ENCODE results near the gene MRPL2. TPM values are rescaled to one million over a fixed set of nuclear protein-coding genes. Genes with fewer than 3 reads are reported as not detected.

MRPL2 gene
- total RNA-seq, 1 donor from 2014 or later = 39.7 TPM

- Mint-ChIP-seq H3K4me3 (ENCODE audit: unreplicated experiment) (peak overlapping the region; percentile 29), H3K4me1 (ENCODE audit: unreplicated experiment) (peaks cover 16% of the 10 kb centered on the region), H3K9me3 (ENCODE audit: unreplicated experiment) (no peaks in the 10 kb centered on the region), H3K36me3 (ENCODE audit: low read depth, unreplicated experiment) (peaks cover 36% of the 10 kb centered on the region), H3K27ac (ENCODE audit: unreplicated experiment) (peak overlapping the region; percentile 70), H3K27me3 (ENCODE audit: unreplicated experiment) (peaks cover 6% of the 10 kb centered on the region)
- TF ChIP-seq CTCF (IDR thresholded peaks at IDR 0.05; ENCODE audit: unreplicated experiment) = no peak
- DNase-seq (ENCODE audit: low spot score) = no peak
Observed at GRCh38 chr6:43024436-43024835, 34.8 kb downstream of the MRPL2 start.

DNA sequence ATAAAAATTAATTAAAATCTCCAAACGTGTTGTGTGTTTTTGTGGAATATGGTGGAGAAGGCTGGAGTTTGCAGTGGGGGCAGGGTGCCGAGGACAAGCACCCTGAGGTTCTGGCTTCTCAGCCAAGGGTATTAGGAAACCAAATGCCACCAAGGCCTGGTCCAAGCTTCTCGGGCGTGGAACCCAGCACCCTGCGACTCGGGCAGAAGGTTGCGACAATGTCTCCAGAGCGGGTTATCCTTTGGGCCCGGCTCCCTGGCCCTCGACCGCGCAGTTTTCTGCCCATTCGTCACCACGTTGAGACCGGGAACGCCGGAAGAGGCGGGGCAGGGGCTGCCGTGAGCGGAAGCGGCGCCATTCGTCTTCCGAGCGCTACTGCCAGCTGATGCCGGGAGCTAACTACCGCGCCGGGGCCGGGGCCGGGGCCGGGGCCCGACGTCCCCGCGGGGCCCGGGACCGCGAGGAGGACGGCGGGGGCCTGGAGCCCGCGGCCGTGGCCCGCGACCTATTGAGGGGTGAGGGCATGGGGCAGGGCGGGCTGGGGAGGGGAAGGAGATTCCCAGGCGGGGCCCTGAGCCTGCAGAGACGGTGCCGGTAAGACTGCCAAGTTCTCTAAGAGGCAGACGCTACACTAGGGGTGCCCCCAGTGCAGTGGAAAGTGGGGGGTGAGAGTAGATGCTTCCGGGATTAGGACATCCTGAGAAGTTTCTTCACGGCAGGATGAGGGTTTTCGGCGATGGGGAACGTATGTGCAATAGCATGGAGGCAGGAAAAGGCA is 37.8 kb downstream of the MRPL2 start, which contains the start of gene RRP36:
TSS of gene RRP36 (plus strand) at position 354 of the 778 bp plus-strand sequence. CDS start at position 386, 32 bp downstream.
- Mint-ChIP-seq H3K4me1 (ENCODE audit: unreplicated experiment) (peaks cover 44% of the 10 kb centered on the region), H3K9me3 (ENCODE audit: unreplicated experiment) (no peaks in the 10 kb centered on the region), H3K36me3 (ENCODE audit: low read depth, unreplicated experiment) (peaks cover 29% of the 10 kb centered on the region), H3K4me3 (ENCODE audit: unreplicated experiment) (peak within 1 kb of the TSS; percentile 99), H3K27me3 (ENCODE audit: unreplicated experiment) (peaks cover 14% of the 10 kb centered on the region), H3K27ac (ENCODE audit: unreplicated experiment) (peak within 1 kb of the TSS; percentile 97)
- TF ChIP-seq CTCF (IDR thresholded peaks at IDR 0.05; ENCODE audit: unreplicated experiment) = no peak
- DNase-seq (ENCODE audit: low spot score) = peak; percentile 76

- no peak for TF ChIP-seq CTCF (IDR thresholded peaks at IDR 0.05; ENCODE audit: unreplicated experiment)
- peak overlapping the region; percentile 74 for H3K27ac Mint-ChIP-seq (ENCODE audit: unreplicated experiment)
- DNase-seq (ENCODE audit: low spot score) = no peak
- peaks cover 50% of the 10 kb centered on the region for H3K4me1 Mint-ChIP-seq (ENCODE audit: unreplicated experiment)
- peak overlapping the region; percentile 89 for H3K4me3 Mint-ChIP-seq (ENCODE audit: unreplicated experiment)
- no peaks in the 10 kb centered on the region for H3K9me3 Mint-ChIP-seq (ENCODE audit: unreplicated experiment)
- peaks cover 14% of the 10 kb centered on the region for H3K27me3 Mint-ChIP-seq (ENCODE audit: unreplicated experiment)
- peaks cover 30% of the 10 kb centered on the region for H3K36me3 Mint-ChIP-seq (ENCODE audit: low read depth, unreplicated experiment)
Observed at GRCh38 chr6:43020847-43021246, 38.4 kb downstream of the MRPL2 start.

- H3K4me3 Mint-ChIP-seq (ENCODE audit: unreplicated experiment) = peak overlapping the region; percentile 74
- no peak for TF ChIP-seq CTCF (IDR thresholded peaks at IDR 0.05; ENCODE audit: unreplicated experiment)
- H3K36me3 Mint-ChIP-seq (ENCODE audit: low read depth, unreplicated experiment) = peaks cover 29% of the 10 kb centered on the region
- no peaks in the 10 kb centered on the region for H3K9me3 Mint-ChIP-seq (ENCODE audit: unreplicated experiment)
- no peak for DNase-seq (ENCODE audit: low spot score)
- peaks cover 54% of the 10 kb centered on the region for H3K4me1 Mint-ChIP-seq (ENCODE audit: unreplicated experiment)
- H3K27ac Mint-ChIP-seq (ENCODE audit: unreplicated experiment) = peak overlapping the region; percentile 87
- peaks cover 14% of the 10 kb centered on the region for H3K27me3 Mint-ChIP-seq (ENCODE audit: unreplicated experiment)
Observed at GRCh38 chr6:43020052-43020705, 39.1 kb downstream of the MRPL2 start.

DNA sequence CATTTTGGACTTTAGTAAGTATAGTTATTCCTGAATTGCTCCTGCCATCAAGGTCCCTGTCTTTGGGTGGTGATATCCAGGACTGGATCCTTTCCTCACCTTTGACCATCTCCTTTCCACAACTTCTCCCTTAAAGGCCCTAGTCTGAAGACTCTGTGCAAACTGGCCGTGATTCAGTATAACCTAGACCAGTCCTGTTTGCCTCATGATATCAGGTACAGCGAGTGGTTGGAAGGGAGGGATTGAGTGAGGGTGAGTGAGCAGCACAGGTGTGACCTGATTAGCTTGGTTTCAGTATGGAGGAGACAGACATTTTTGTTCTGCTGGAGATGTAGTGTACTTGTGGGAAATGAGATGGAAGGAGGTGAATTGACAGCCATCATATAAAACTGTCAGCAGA is 40.1 kb downstream of the MRPL2 start:
- Mint-ChIP-seq H3K27ac (ENCODE audit: unreplicated experiment) (peak overlapping the region; percentile 89), H3K9me3 (ENCODE audit: unreplicated experiment) (no peaks in the 10 kb centered on the region), H3K36me3 (ENCODE audit: low read depth, unreplicated experiment) (peaks cover 19% of the 10 kb centered on the region), H3K4me3 (ENCODE audit: unreplicated experiment) (peak overlapping the region; percentile 86), H3K4me1 (ENCODE audit: unreplicated experiment) (peaks cover 63% of the 10 kb centered on the region), H3K27me3 (ENCODE audit: unreplicated experiment) (peaks cover 15% of the 10 kb centered on the region)
- TF ChIP-seq CTCF (IDR thresholded peaks at IDR 0.05; ENCODE audit: unreplicated experiment) = no peak
- no peak for DNase-seq (ENCODE audit: low spot score)

Measured in endothelial cell (in vitro differentiated cells).